Vagina (tissue), 2 donors: ENCODE data around the gene CFAP69. TPM values are rescaled to one million over a fixed set of nuclear protein-coding genes. Genes with fewer than 3 reads are reported as not detected.

Experiments
- DNase-seq, 2 donors: peaks; one replicate each; pipeline ENCODE4 v3.0.0-alpha.2; 2017; ENCODE audit errors: extremely low spot score in 2 of 2
- H3K27ac ChIP-seq: fragments of 200-600 bp; sonication (generic); one replicate; pipeline ENCODE4 v1.5.1; 2019
- H3K27me3 ChIP-seq: fragments of 200-600 bp; sonication (generic); one replicate; pipeline ENCODE4 v1.5.1; 2019
- H3K36me3 ChIP-seq, 2 donors: fragments of 200-600 bp; sonication (generic); one replicate each; pipeline ENCODE4 v1.5.1; 2017 to 2019
- H3K4me1 ChIP-seq: fragments of 200-600 bp; sonication (generic); one replicate; pipeline ENCODE4 v1.5.1; 2019
- H3K4me3 ChIP-seq, 2 donors: fragments of 200-600 bp; sonication (generic); 1 replicate in 1 of 2; 2 replicates in 1 of 2; pipeline ENCODE4 v1.5.1; 2016 to 2019
- H3K9me3 ChIP-seq: fragments of 200-600 bp; sonication (generic); one replicate; pipeline ENCODE4 v1.5.1; 2019
- POLR2A ChIP-seq, 2 donors: fragments of 450-650 bp; IDR thresholded peaks; one replicate each; pipeline ENCODE4 v1.6.1; 2017; ENCODE audit warnings: antibody characterized with exemption in 2 of 2, mild to moderate bottlenecking in 2 of 2, moderate library complexity in 2 of 2
- POLR2AphosphoS5 ChIP-seq, 2 donors: sonication (generic); formaldehyde crosslinking; IDR thresholded peaks; one replicate each; pipeline ENCODE4 v1.9.0; 2017; ENCODE audit warnings: antibody characterized with exemption in 2 of 2, mild to moderate bottlenecking in 2 of 2, low read depth in 1 of 2; ENCODE audit not compliant: insufficient read depth in 1 of 2
- intact Hi-C: fragments of 100-400 bp; cut with DNase I; formaldehyde crosslinking; loops from one replicate; pipeline ENCODE4 v1.15.1; 2023
- total RNA-seq: library from RNA; depleted of rRNA; stranded (reverse); fragments of >200 nt; gene quantifications from one replicate; pipeline ENCODE4 v1.2.3, GENCODE V29; 2016
- TF ChIP-seq, protein P1 (sequence below), 3 experiments: fragments of 450-650 bp in 2 of 3; fragments of 200-600 bp in 1 of 3; sonication (generic) in 1 of 3; IDR thresholded peaks; one replicate each; pipeline ENCODE4 v1.5.1; 2017 to 2019; ENCODE audit warnings: antibody characterized with exemption in 3 of 3, mild to moderate bottlenecking in 2 of 3, moderate library complexity in 2 of 3

The CFAP69 gene
- total RNA-seq, 1 donor from 2014 or later, result 2.7 TPM

DNA sequence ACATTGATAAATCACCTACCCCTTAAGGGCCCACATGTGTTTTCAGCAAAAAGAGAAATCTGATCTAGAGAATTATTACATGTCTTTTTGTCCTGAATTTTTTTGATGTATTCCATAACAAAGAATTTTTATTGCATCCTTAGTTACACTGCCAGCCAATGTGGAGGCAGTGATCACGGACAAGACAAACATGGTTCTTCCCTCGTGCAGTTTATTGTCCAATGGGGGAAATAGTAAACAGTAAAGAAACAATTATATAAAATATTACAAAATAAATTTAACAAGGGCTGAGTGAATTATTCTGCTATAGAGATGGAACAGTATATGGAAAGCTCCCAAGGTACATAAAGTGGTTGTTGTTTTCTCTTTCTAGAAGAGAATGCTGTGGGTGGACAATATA lies 31.5 kb upstream of the CFAP69 start:
- peaks cover 20% of the 10 kb centered on the region for H3K4me1 ChIP-seq
- TF ChIP-seq POLR2AphosphoS5 (IDR thresholded peaks at IDR 0.05; ENCODE audit: insufficient read depth in 1 of 2, low read depth in 1 of 2), result no peak
- TF ChIP-seq, protein P1, sequence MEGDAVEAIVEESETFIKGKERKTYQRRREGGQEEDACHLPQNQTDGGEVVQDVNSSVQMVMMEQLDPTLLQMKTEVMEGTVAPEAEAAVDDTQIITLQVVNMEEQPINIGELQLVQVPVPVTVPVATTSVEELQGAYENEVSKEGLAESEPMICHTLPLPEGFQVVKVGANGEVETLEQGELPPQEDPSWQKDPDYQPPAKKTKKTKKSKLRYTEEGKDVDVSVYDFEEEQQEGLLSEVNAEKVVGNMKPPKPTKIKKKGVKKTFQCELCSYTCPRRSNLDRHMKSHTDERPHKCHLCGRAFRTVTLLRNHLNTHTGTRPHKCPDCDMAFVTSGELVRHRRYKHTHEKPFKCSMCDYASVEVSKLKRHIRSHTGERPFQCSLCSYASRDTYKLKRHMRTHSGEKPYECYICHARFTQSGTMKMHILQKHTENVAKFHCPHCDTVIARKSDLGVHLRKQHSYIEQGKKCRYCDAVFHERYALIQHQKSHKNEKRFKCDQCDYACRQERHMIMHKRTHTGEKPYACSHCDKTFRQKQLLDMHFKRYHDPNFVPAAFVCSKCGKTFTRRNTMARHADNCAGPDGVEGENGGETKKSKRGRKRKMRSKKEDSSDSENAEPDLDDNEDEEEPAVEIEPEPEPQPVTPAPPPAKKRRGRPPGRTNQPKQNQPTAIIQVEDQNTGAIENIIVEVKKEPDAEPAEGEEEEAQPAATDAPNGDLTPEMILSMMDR (IDR thresholded peaks at IDR 0.05), result no peak
- no peak for TF ChIP-seq POLR2A (IDR thresholded peaks at IDR 0.05)
- DNase-seq, result no peak
- intact Hi-C loops, result no loop called here
- no peaks in the 10 kb centered on the region for H3K27me3 ChIP-seq
- H3K4me3 ChIP-seq, result no peak overlapping the region
- H3K27ac ChIP-seq, result no peak overlapping the region
- H3K36me3 ChIP-seq, result no peaks in the 10 kb centered on the region
- H3K9me3 ChIP-seq, result no peaks in the 10 kb centered on the region

DNA sequence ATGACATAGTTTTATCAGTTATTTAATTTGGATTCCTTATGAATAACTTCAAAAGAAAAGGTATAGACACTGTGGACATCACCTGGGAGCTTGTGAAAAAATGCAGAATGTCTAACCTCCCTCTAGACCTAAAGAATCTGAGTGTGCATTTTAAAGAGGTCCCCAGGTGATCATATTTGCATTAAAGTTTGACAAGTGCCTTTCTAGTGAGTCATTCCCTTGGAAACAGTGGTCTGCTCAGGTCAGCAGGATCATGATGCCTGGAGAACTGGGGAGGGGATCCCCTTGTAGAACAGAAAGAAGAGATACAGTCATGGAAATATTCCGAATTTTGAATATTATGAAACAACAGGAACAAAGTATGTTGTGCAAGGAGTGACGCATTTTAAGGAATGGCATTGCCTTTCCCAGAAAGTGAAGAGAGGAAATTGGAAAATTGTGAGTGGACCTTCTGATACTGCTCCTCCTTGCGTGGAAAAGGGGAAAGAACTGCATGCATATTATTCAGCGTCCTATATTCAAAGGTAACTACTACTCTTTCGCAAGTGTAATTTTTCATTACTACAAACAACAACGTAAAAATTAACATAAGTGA lies 28.8 kb upstream of the CFAP69 start:
- Histone ChIP-seq H3K9me3 (no peaks in the 10 kb centered on the region), H3K27ac (no peak overlapping the region), H3K27me3 (no peaks in the 10 kb centered on the region), H3K4me3 (no peak overlapping the region), H3K4me1 (peaks cover 15% of the 10 kb centered on the region), H3K36me3 (no peaks in the 10 kb centered on the region)
- TF ChIP-seq POLR2AphosphoS5 (IDR thresholded peaks at IDR 0.05; ENCODE audit: insufficient read depth in 1 of 2, low read depth in 1 of 2) (no peak), POLR2A (IDR thresholded peaks at IDR 0.05) (no peak)
- TF ChIP-seq, protein P1 (IDR thresholded peaks at IDR 0.05), result no peak
- intact Hi-C loops, result no loop called here
- no peak for DNase-seq

DNA sequence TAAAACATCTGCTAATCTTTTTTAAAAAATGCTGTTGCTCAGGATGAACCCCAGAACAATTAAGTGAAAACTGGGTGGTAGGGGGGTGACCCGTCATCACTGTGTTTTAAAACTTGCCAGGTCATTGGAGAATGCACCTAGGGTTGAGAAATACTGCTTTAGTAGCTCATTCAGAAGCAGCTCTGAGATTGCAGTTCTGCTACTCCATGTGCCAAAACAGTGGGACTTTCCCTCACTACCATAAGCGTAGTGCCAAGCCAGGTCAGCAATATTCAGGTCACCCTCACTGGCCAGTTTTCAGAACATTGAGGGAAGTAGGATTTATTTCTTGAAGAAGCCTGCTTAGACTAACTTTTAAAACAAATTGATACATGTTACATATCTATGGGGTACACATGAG lies 28.2 kb upstream of the CFAP69 start:
- Histone ChIP-seq H3K27ac (no peak overlapping the region), H3K36me3 (no peaks in the 10 kb centered on the region), H3K9me3 (no peaks in the 10 kb centered on the region), H3K4me1 (peaks cover 13% of the 10 kb centered on the region), H3K27me3 (no peaks in the 10 kb centered on the region), H3K4me3 (no peak overlapping the region)
- TF ChIP-seq, protein P1 (IDR thresholded peaks at IDR 0.05), result no peak
- TF ChIP-seq POLR2A (IDR thresholded peaks at IDR 0.05), result no peak
- TF ChIP-seq POLR2AphosphoS5 (IDR thresholded peaks at IDR 0.05; ENCODE audit: insufficient read depth in 1 of 2, low read depth in 1 of 2), result no peak
- no peak for DNase-seq
- intact Hi-C loops, result no loop called here

DNA sequence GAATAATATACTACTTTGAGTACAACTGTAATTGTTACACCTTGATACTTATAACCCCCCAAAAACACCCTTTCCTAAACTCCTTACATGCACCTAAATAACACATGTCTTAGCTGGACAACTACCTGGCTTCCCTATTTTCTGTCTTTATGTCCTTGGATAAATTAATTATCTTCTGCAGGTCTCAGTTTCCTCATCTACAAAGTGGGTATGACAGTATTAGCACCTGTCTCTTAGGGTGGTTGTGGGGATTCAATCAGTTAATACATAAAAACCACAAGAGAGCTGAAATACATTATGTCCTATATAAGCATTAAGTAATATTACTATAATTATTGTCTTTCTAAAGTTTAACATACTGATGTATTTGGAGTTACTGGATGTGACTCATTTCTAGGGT lies 22.6 kb upstream of the CFAP69 start:
- TF ChIP-seq POLR2AphosphoS5 (IDR thresholded peaks at IDR 0.05; ENCODE audit: insufficient read depth in 1 of 2, low read depth in 1 of 2) (no peak), POLR2A (IDR thresholded peaks at IDR 0.05) (no peak)
- TF ChIP-seq, protein P1 (IDR thresholded peaks at IDR 0.05), result no peak
- Histone ChIP-seq H3K4me3 (no peak overlapping the region), H3K27me3 (no peaks in the 10 kb centered on the region), H3K4me1 (no peaks in the 10 kb centered on the region), H3K27ac (no peak overlapping the region), H3K9me3 (no peaks in the 10 kb centered on the region), H3K36me3 (no peaks in the 10 kb centered on the region)
- DNase-seq, result no peak
- intact Hi-C loops, result no loop called here

DNA sequence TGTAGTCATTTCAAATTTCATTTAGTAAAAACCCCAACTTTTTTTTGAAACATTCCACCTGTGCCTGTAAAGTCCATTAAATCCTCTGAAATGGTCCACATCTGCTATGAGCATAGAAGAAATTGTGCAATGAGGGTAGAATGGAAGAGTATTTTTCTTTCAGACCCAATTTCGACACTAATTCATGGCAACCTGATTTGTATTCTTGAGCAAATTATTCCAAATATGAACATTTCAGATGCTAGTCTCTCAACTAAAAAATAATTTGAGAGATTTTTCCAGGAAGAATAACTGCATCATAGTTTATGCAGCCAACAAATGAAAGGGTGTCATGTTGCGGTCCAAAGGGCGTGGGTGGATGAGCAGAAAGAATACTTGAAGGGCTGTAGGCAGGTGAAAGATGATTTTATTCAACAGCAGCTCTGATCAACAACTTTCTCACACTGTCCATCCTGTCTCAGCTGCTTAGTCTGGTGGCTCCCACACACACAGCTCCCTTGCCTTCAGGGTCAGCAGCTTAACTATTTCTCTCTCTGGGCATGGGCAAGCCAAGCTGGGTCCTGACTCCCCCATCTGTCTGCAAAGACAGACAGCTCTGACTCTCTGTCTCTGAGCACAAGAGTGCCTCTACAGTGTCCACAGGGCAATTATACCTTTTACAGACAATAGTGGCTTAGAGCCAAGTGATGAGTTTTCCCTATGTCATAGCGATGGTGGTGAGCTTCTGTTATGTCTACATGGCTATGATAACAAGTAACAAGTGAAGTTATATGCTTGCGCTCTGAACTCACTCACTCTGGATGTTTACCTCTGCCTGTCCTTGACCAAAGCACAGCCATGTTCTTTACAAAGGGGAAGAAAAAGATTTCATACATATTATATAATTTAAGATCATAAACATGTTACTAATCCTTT lies 21.9 kb upstream of the CFAP69 start:
- no peak for TF ChIP-seq POLR2A (IDR thresholded peaks at IDR 0.05)
- peak in 1 of 2 donors; percentile 25 for TF ChIP-seq POLR2AphosphoS5 (IDR thresholded peaks at IDR 0.05; ENCODE audit: insufficient read depth in 1 of 2, low read depth in 1 of 2)
- Histone ChIP-seq H3K4me1 (no peaks in the 10 kb centered on the region), H3K4me3 (no peak overlapping the region), H3K36me3 (no peaks in the 10 kb centered on the region), H3K27ac (no peak overlapping the region), H3K27me3 (no peaks in the 10 kb centered on the region), H3K9me3 (no peaks in the 10 kb centered on the region)
- intact Hi-C loops, result no loop called here
- peak in 1 of 2 donors; percentile 93 for DNase-seq
